Measurements from ENCODE around the gene EMP3.
"Not testable (repeated sequence)": the region's sequence is repeated elsewhere in the genome, so short reads cannot be mapped to it uniquely, and the experiment has no call there.

Gene EMP3

GRCh38 chr19:48317708-48317960 is 7.7 kb upstream of the EMP3 start:
- not testable (repeated sequence) for DNase-seq (ENCODE audit: low read depth in 2 of 2)

GRCh38 chr19:48318286-48318987 is 6.9 kb upstream of the EMP3 start:
- DNase-seq (ENCODE audit: low read depth in 2 of 2), result no peak

GRCh38 chr19:48319647-48320541 is 5.5 kb upstream of the EMP3 start:
- peak; percentile 71 to 74 for DNase-seq (ENCODE audit: low read depth in 2 of 2)

- peak; percentile 93 to 96 for DNase-seq (ENCODE audit: low read depth in 2 of 2)
Observed at GRCh38 chr19:48321372-48321621, 4.1 kb upstream of the EMP3 start.

GRCh38 chr19:48321622-48322591 is 3.4 kb upstream of the EMP3 start:
- DNase-seq (ENCODE audit: low read depth in 2 of 2), result peak; percentile 94 to 99

- DNase-seq (ENCODE audit: low read depth in 2 of 2), result peak in 1 of 2 donors; percentile 26
Observed at GRCh38 chr19:48329167-48329891, 4.0 kb downstream of the EMP3 start.

GRCh38 chr19:48330012-48330681 is 4.8 kb downstream of the EMP3 start:
- peak; percentile 58 to 61 for DNase-seq (ENCODE audit: low read depth in 2 of 2)

- DNase-seq (ENCODE audit: low read depth in 2 of 2), result no peak
Observed at GRCh38 chr19:48332351-48332661, 7.0 kb downstream of the EMP3 start.

GRCh38 chr19:48332662-48333466 is 7.5 kb downstream of the EMP3 start:
- DNase-seq (ENCODE audit: low read depth in 2 of 2), result peak; percentile 78 to 85

GRCh38 chr19:48333467-48334384 is 8.4 kb downstream of the EMP3 start:
- DNase-seq (ENCODE audit: low read depth in 2 of 2), result peak; percentile 84 to 89

GRCh38 chr19:48338253-48338755 is 13.0 kb downstream of the EMP3 start:
- no peak for DNase-seq (ENCODE audit: low read depth in 2 of 2)

- DNase-seq (ENCODE audit: low read depth in 2 of 2), result no peak
Observed at GRCh38 chr19:48338802-48339503, 13.6 kb downstream of the EMP3 start.

- DNase-seq (ENCODE audit: low read depth in 2 of 2), result no peak
Observed at GRCh38 chr19:48340995-48341394, 15.6 kb downstream of the EMP3 start.

- DNase-seq (ENCODE audit: low read depth in 2 of 2), result no peak
Observed at GRCh38 chr19:48341515-48342413, 16.4 kb downstream of the EMP3 start.

- DNase-seq (ENCODE audit: low read depth in 2 of 2), result no peak
Observed at GRCh38 chr19:48342414-48342738, 17.0 kb downstream of the EMP3 start.

GRCh38 chr19:48342841-48343540 is 17.6 kb downstream of the EMP3 start:
- DNase-seq (ENCODE audit: low read depth in 2 of 2), result no peak

GRCh38 chr19:48344892-48345291 is 19.5 kb downstream of the EMP3 start:
- DNase-seq (ENCODE audit: low read depth in 2 of 2), result no peak

Measured in activated CD4-positive, alpha-beta T cell treated with anti-CD3 and anti-CD28 coated beads for 24 hours (primary cell).